A549 (cell line): ENCODE data around the gene FGF16.

Source experiments
- CBX8 ChIP-seq: fragments of 200-600 bp; sonication (generic); IDR thresholded peaks from 2 replicates; pipeline ENCODE4 v1.6.1; 2016
- CTCF ChIP-seq: fragments of >200 bp; sonication (Bioruptor Twin); formaldehyde crosslinking; IDR thresholded peaks from 3 replicates; pipeline ENCODE4 v1.5.1; 2016

- TF ChIP-seq CBX8 (no peak), CTCF (no peak)
These were observed 20.4 kb upstream of the FGF16 start for GRCh38 chrX:77426811-77427210.
